Heart left ventricle (tissue), 16 donors: ENCODE measurements around the gene CLCN6. TPM values are rescaled to one million over a fixed set of nuclear protein-coding genes. Genes with fewer than 3 reads are reported as not detected.

Source experiments
- ATAC-seq, 4 donors: fragments of 200-7000 bp; cut with Tn5 transposase; one replicate each; pipeline ENCODE4 v1.9.1; 2020 to 2022; ENCODE audit warnings: moderate library complexity in 4 of 4, mild to moderate bottlenecking in 3 of 4, moderate number of reproducible peaks in 1 of 4
- DNase-seq, 5 donors: peaks; one replicate each; pipeline ENCODE4 v3.0.0-alpha.2; 2020
- H3K27ac ChIP-seq, 12 donors: fragments of 200-600 bp; sonication (generic) in 4 of 12; one replicate each; pipeline versions ENCODE4 v1.5.0 to v1.8.0; 2016 to 2022; ENCODE audit warnings: mild to moderate bottlenecking in 2 of 12
- H3K27me3 ChIP-seq, 9 donors: fragments of 200-600 bp; sonication (generic) in 2 of 9; one replicate each; pipeline versions ENCODE4 v1.5.1 to v1.8.0; 2016 to 2022; ENCODE audit warnings: mild to moderate bottlenecking in 3 of 9
- H3K36me3 ChIP-seq, 9 donors: fragments of 200-600 bp; sonication (generic) in 2 of 9; one replicate each; pipeline versions ENCODE4 v1.5.0 to v1.8.0; 2018 to 2022; ENCODE audit warnings: mild to moderate bottlenecking in 2 of 9
- H3K4me1 ChIP-seq, 12 donors: fragments of 200-600 bp; sonication (generic) in 4 of 12; one replicate each; pipeline versions ENCODE4 v1.5.0 to v1.8.0; 2016 to 2022; ENCODE audit warnings: mild to moderate bottlenecking in 3 of 12
- H3K4me3 ChIP-seq, 12 donors: fragments of 200-600 bp; sonication (generic) in 4 of 12; one replicate each; pipeline versions ENCODE4 v1.5.0 to v1.8.0; 2017 to 2022; ENCODE audit warnings: mild to moderate bottlenecking in 9 of 12, moderate library complexity in 4 of 12
- H3K9me3 ChIP-seq, 12 donors: fragments of 200-600 bp; sonication (generic) in 4 of 12; one replicate each; pipeline versions ENCODE4 v1.5.0 to v1.8.0; 2016 to 2022; ENCODE audit warnings: mild to moderate bottlenecking in 1 of 12
- CTCF ChIP-seq, 12 donors: fragments of 200-600 bp; sonication (generic) in 4 of 12; IDR thresholded peaks; one replicate each; pipeline versions ENCODE4 v1.5.0 to v1.8.0; 2018 to 2022; ENCODE audit warnings: antibody characterized with exemption in 12 of 12, mild to moderate bottlenecking in 5 of 12
- POLR2A ChIP-seq, 2 donors: fragments of 450-650 bp; IDR thresholded peaks; one replicate each; pipeline ENCODE4 v1.6.1; 2017; ENCODE audit warnings: antibody characterized with exemption in 2 of 2, mild to moderate bottlenecking in 2 of 2, moderate library complexity in 2 of 2
- WGBS, 4 donors: extraction: QIAGEN DNeasy Blood & Tissue Kit in 2 of 4; methylation state at CpG; one replicate each; pipeline versions ENCODE4 v1.1.5 to v1.1.7; 2013 to 2018; 5-methylcytosine and 5-hydroxymethylcytosine counted together
- intact Hi-C, 10 donors: fragments of 100-400 bp; cut with DNase I; formaldehyde crosslinking; loops; one replicate each; pipeline versions ENCODE4 v1.11.1 to v1.14.2; 2022
- polyA plus RNA-seq, 2 donors: library from polyadenylated mRNA; stranded (reverse); fragments of 200-250 nt; gene quantifications; one replicate each; pipeline ENCODE4 v1.2.3, GENCODE V29; 2013
- total RNA-seq, 9 donors: library from RNA; depleted of rRNA in 2 of 9; stranded (reverse); fragments of >200 nt in 2 of 9; fragmentation: NEBNext Ultra II Directional in 3 of 9; extraction: Animal tissue kit (Norgen Biotek cat#: 25700) in 3 of 9; gene quantifications; one replicate each; pipeline versions ENCODE4 v1.1.0 to v1.2.4, GENCODE V29; 2016 to 2023
- donor health status: ischemic (EF 13 %, LVEDD 7.1; RV severe dilation, severe dysfunction).
- donor health status: healthy with polysubstance abuse.
- donor health status: DM: no; HTN: yes; CAD: no.
- donor health status: DM: no; HTN: no; CAD: no.
- donor health status: ischemic (EF 25% LVEDD 6.9; RV normal size, moderate dysfunction).
- donor health status: ischemic (EF 25% LVEDD 5.7; RV mildly dilated, moderate dysfunction).
- donor health status: healthy.
- donor health status: DM: yes; HTN: yes; CAD: no.
- donor health status: ischemic (EF 35%, LVEDD 5.7; RV mildly dilated, moderate dysfunction).
- donor health status: nonischemic (EF 11% LVEDD 7.7; RV severe dilation, severe dysfunction).
- donor health status: DM: yes; HTN: yes; CAD: no.
- donor health status: PGD.
- donor health status: ischemic (EF 29% LVEDD 5.4; RV normal size, mild dysfunction).
- donor health status: nonischemic (EF 23%, LVEDD 6.1; RV moderate dilation, normal function).

CLCN6 gene
- total and polyA plus RNA-seq, 11 donors: 10.2 to 21.5 (median 17.2) TPM

- WGBS, 4 donors: 63 to 69% (median 65%) methylated on average over 5 of the region's 5 CpGs
- Histone ChIP-seq H3K36me3 (peaks cover 0 to 15% (median 6%) of the 10 kb centered on the region in 9 donors), H3K27ac (peak overlapping the region in 10 of 12 donors; percentile 93 to 99 (median 98)), H3K9me3 (no peaks in the 10 kb centered on the region), H3K4me1 (peaks cover 31 to 68% (median 66%) of the 10 kb centered on the region in 12 donors), H3K27me3 (no peaks in the 10 kb centered on the region), H3K4me3 (no peak overlapping the region)
- TF ChIP-seq CTCF (IDR thresholded peaks at IDR 0.05) (no peak), POLR2A (IDR thresholded peaks at IDR 0.05) (no peak)
- intact Hi-C loops: loop anchor here in 3 of 10 donors (2.0 to 10.0 kb wide), 2 partner anchors 17 to 51 kb away; partner anchors contain the start of gene AGTRAP (in 1 of the 3)
- DNase-seq: no peak
- no peak for ATAC-seq
Observed at GRCh38 chr1:11786168-11786567, 19.8 kb upstream of the CLCN6 start.

- Histone ChIP-seq H3K27ac (peak overlapping the region; percentile 76 to 99 (median 98)), H3K4me3 (peak overlapping the region in 6 of 12 donors; percentile 1 to 38 (median 20)), H3K27me3 (no peaks in the 10 kb centered on the region), H3K36me3 (peaks cover 0 to 22% (median 6%) of the 10 kb centered on the region in 9 donors), H3K4me1 (peaks cover 35 to 80% (median 77%) of the 10 kb centered on the region in 12 donors), H3K9me3 (no peaks in the 10 kb centered on the region)
- TF ChIP-seq CTCF (IDR thresholded peaks at IDR 0.05): no peak
- peak in 1 of 2 donors; percentile 41 for TF ChIP-seq POLR2A (IDR thresholded peaks at IDR 0.05)
- DNase-seq (peak in 4 of 5 donors; percentile 70 to 79 (median 74)), ATAC-seq (peak; percentile 4 to 31 (median 10))
- 12 to 21% (median 18%) methylated on average over 11 to 16 of the region's 16 CpGs for WGBS, 4 donors
- intact Hi-C loops: loop anchor here in 4 of 10 donors (1.0 to 10.0 kb wide), 3 partner anchors 15 to 53 kb away; partner anchors contain the start of gene AGTRAP (in 1 of the 4)
Observed at GRCh38 chr1:11787251-11787803, 18.7 kb upstream of the CLCN6 start.

GRCh38 chr1:11787804-11788436 lies 18.1 kb upstream of the CLCN6 start:
- H3K9me3 ChIP-seq: no peaks in the 10 kb centered on the region
- WGBS, 4 donors: 72 to 81% (median 76%) methylated on average over 11 to 14 of the region's 14 CpGs
- peaks cover 0 to 28% (median 11%) of the 10 kb centered on the region in 9 donors for H3K36me3 ChIP-seq
- peak overlapping the region; percentile 76 to 99 (median 98) for H3K27ac ChIP-seq
- intact Hi-C loops: loop anchor here in 4 of 10 donors (1.0 to 10.0 kb wide), 3 partner anchors 15 to 53 kb away; partner anchors contain the start of gene AGTRAP (in 1 of the 4)
- no peaks in the 10 kb centered on the region for H3K27me3 ChIP-seq
- H3K4me3 ChIP-seq: peak overlapping the region in 1 of 12 donors; percentile 3
- TF ChIP-seq CTCF (IDR thresholded peaks at IDR 0.05): no peak
- TF ChIP-seq POLR2A (IDR thresholded peaks at IDR 0.05): peak in 1 of 2 donors; percentile 11
- ATAC-seq (no peak), DNase-seq (no peak)
- peaks cover 35 to 86% (median 79%) of the 10 kb centered on the region in 12 donors for H3K4me1 ChIP-seq

GRCh38 chr1:11788549-11789053 lies 17.4 kb upstream of the CLCN6 start:
- Histone ChIP-seq H3K9me3 (no peaks in the 10 kb centered on the region), H3K4me1 (peaks cover 35 to 91% (median 82%) of the 10 kb centered on the region in 12 donors), H3K27ac (peak overlapping the region; percentile 85 to 99 (median 98)), H3K4me3 (no peak overlapping the region), H3K36me3 (peaks cover 1 to 33% (median 17%) of the 10 kb centered on the region in 9 donors), H3K27me3 (no peaks in the 10 kb centered on the region)
- intact Hi-C loops: loop anchor here in 1 of 10 donors (10.0 kb wide), 1 partner anchor 54 kb away; the partner anchor contains the start of gene AGTRAP
- ATAC-seq (no peak), DNase-seq (no peak)
- no peak for TF ChIP-seq POLR2A (IDR thresholded peaks at IDR 0.05)
- no peak for TF ChIP-seq CTCF (IDR thresholded peaks at IDR 0.05)
- WGBS, 4 donors: 60 to 73% (median 67%) methylated on average over 5 to 14 of the region's 14 CpGs
